Heart left ventricle (tissue), 16 donors: Measurements from ENCODE around the gene PRXL2A. TPM values are rescaled to one million over a fixed set of nuclear protein-coding genes. Genes with fewer than 3 reads are reported as not detected.

Experiments used
- ATAC-seq, 4 donors: fragments of 200-7000 bp; cut with Tn5 transposase; one replicate each; pipeline ENCODE4 v1.9.1; 2020 to 2022; ENCODE audit warnings: moderate library complexity in 4 of 4, mild to moderate bottlenecking in 3 of 4, moderate number of reproducible peaks in 1 of 4
- DNase-seq, 5 donors: peaks; one replicate each; pipeline ENCODE4 v3.0.0-alpha.2; 2020
- H3K27ac ChIP-seq, 12 donors: fragments of 200-600 bp; sonication (generic) in 4 of 12; one replicate each; pipeline versions ENCODE4 v1.5.0 to v1.8.0; 2016 to 2022; ENCODE audit warnings: mild to moderate bottlenecking in 2 of 12
- H3K27me3 ChIP-seq, 9 donors: fragments of 200-600 bp; sonication (generic) in 2 of 9; one replicate each; pipeline versions ENCODE4 v1.5.1 to v1.8.0; 2016 to 2022; ENCODE audit warnings: mild to moderate bottlenecking in 3 of 9
- H3K36me3 ChIP-seq, 9 donors: fragments of 200-600 bp; sonication (generic) in 2 of 9; one replicate each; pipeline versions ENCODE4 v1.5.0 to v1.8.0; 2018 to 2022; ENCODE audit warnings: mild to moderate bottlenecking in 2 of 9
- H3K4me1 ChIP-seq, 12 donors: fragments of 200-600 bp; sonication (generic) in 4 of 12; one replicate each; pipeline versions ENCODE4 v1.5.0 to v1.8.0; 2016 to 2022; ENCODE audit warnings: mild to moderate bottlenecking in 3 of 12
- H3K4me3 ChIP-seq, 12 donors: fragments of 200-600 bp; sonication (generic) in 4 of 12; one replicate each; pipeline versions ENCODE4 v1.5.0 to v1.8.0; 2017 to 2022; ENCODE audit warnings: mild to moderate bottlenecking in 9 of 12, moderate library complexity in 4 of 12
- H3K9me3 ChIP-seq, 12 donors: fragments of 200-600 bp; sonication (generic) in 4 of 12; one replicate each; pipeline versions ENCODE4 v1.5.0 to v1.8.0; 2016 to 2022; ENCODE audit warnings: mild to moderate bottlenecking in 1 of 12
- POLR2A ChIP-seq, 2 donors: fragments of 450-650 bp; IDR thresholded peaks; one replicate each; pipeline ENCODE4 v1.6.1; 2017; ENCODE audit warnings: antibody characterized with exemption in 2 of 2, mild to moderate bottlenecking in 2 of 2, moderate library complexity in 2 of 2
- WGBS, 4 donors: extraction: QIAGEN DNeasy Blood & Tissue Kit in 2 of 4; methylation state at CpG; one replicate each; pipeline versions ENCODE4 v1.1.5 to v1.1.7; 2013 to 2018; 5-methylcytosine and 5-hydroxymethylcytosine counted together
- intact Hi-C, 10 donors: fragments of 100-400 bp; cut with DNase I; formaldehyde crosslinking; loops; one replicate each; pipeline versions ENCODE4 v1.11.1 to v1.14.2; 2022
- polyA plus RNA-seq, 2 donors: library from polyadenylated mRNA; stranded (reverse); fragments of 200-250 nt; gene quantifications; one replicate each; pipeline ENCODE4 v1.2.3, GENCODE V29; 2013
- total RNA-seq, 9 donors: library from RNA; depleted of rRNA in 2 of 9; stranded (reverse); fragments of >200 nt in 2 of 9; fragmentation: NEBNext Ultra II Directional in 3 of 9; extraction: Animal tissue kit (Norgen Biotek cat#: 25700) in 3 of 9; gene quantifications; one replicate each; pipeline versions ENCODE4 v1.1.0 to v1.2.4, GENCODE V29; 2016 to 2023
- TF ChIP-seq, protein P1 (sequence below), 12 donors: fragments of 200-600 bp; sonication (generic) in 4 of 12; IDR thresholded peaks; one replicate each; pipeline versions ENCODE4 v1.5.0 to v1.8.0; 2018 to 2022; ENCODE audit warnings: antibody characterized with exemption in 12 of 12, mild to moderate bottlenecking in 5 of 12
- donor health status: ischemic (EF 13 %, LVEDD 7.1; RV severe dilation, severe dysfunction).
- donor health status: healthy with polysubstance abuse.
- donor health status: DM: no; HTN: yes; CAD: no.
- donor health status: DM: no; HTN: no; CAD: no.
- donor health status: ischemic (EF 25% LVEDD 6.9; RV normal size, moderate dysfunction).
- donor health status: ischemic (EF 25% LVEDD 5.7; RV mildly dilated, moderate dysfunction).
- donor health status: healthy.
- donor health status: DM: yes; HTN: yes; CAD: no.
- donor health status: ischemic (EF 35%, LVEDD 5.7; RV mildly dilated, moderate dysfunction).
- donor health status: nonischemic (EF 11% LVEDD 7.7; RV severe dilation, severe dysfunction).
- donor health status: DM: yes; HTN: yes; CAD: no.
- donor health status: PGD.
- donor health status: ischemic (EF 29% LVEDD 5.4; RV normal size, mild dysfunction).
- donor health status: nonischemic (EF 23%, LVEDD 6.1; RV moderate dilation, normal function).

PRXL2A gene
- total and polyA plus RNA-seq, 11 donors, result 63.9 to 123 (median 78.5) TPM

DNA sequence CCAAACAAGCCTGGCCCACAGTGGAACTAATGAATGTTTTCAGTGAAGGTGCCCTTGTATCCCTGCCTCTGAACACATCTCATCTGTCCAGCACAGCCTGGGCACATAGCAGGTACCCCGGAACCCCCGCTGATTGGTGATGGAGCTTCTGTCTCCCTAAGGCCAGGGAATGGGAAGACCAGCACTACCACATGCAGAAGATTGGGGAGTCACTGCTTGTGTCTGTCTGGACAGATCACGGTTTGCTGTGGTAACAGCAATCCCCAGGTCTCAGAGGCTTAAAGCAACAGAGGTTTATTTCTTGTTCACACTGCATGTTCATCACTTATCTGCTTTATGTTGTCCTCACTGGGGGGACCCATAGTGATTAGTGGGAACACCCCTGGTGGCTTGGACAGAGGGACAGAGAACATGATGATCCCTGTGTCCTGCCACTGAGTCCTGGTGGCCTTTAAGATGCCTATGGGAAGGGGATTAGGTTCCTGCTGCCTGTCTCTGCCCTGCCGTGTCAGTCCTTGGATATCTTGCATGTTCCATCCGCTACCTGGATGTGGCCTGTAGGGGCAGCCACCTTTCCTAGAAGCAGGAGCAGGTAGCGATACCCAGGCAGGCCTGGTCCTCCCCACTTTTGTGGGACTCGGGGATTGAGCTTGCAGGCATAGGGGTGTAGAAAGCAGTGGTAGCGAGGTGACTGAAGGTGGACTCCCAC is 49.4 kb downstream of the PRXL2A start:
- H3K4me1 ChIP-seq, result peaks cover 15 to 85% (median 74%) of the 10 kb centered on the region in 12 donors
- no peaks in the 10 kb centered on the region for H3K27me3 ChIP-seq
- no peak for DNase-seq
- H3K36me3 ChIP-seq, result peaks cover 0 to 5% (median 0%) of the 10 kb centered on the region in 9 donors
- no peaks in the 10 kb centered on the region for H3K9me3 ChIP-seq
- 75 to 85% (median 80%) methylated on average over 7 to 8 of the region's 8 CpGs for WGBS, 4 donors
- ATAC-seq, result no peak
- peak overlapping the region in 8 of 12 donors; percentile 1 to 98 (median 20) for H3K4me3 ChIP-seq
- TF ChIP-seq, protein P1, sequence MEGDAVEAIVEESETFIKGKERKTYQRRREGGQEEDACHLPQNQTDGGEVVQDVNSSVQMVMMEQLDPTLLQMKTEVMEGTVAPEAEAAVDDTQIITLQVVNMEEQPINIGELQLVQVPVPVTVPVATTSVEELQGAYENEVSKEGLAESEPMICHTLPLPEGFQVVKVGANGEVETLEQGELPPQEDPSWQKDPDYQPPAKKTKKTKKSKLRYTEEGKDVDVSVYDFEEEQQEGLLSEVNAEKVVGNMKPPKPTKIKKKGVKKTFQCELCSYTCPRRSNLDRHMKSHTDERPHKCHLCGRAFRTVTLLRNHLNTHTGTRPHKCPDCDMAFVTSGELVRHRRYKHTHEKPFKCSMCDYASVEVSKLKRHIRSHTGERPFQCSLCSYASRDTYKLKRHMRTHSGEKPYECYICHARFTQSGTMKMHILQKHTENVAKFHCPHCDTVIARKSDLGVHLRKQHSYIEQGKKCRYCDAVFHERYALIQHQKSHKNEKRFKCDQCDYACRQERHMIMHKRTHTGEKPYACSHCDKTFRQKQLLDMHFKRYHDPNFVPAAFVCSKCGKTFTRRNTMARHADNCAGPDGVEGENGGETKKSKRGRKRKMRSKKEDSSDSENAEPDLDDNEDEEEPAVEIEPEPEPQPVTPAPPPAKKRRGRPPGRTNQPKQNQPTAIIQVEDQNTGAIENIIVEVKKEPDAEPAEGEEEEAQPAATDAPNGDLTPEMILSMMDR (IDR thresholded peaks at IDR 0.05), result no peak
- no peak for TF ChIP-seq POLR2A (IDR thresholded peaks at IDR 0.05)
- intact Hi-C loops, result loop anchor here in 1 of 10 donors (5.0 kb wide), 1 partner anchor 45 kb away; no protein-coding TSS in a partner anchor
- peak overlapping the region in 11 of 12 donors; percentile 6 to 99 (median 73) for H3K27ac ChIP-seq

DNA sequence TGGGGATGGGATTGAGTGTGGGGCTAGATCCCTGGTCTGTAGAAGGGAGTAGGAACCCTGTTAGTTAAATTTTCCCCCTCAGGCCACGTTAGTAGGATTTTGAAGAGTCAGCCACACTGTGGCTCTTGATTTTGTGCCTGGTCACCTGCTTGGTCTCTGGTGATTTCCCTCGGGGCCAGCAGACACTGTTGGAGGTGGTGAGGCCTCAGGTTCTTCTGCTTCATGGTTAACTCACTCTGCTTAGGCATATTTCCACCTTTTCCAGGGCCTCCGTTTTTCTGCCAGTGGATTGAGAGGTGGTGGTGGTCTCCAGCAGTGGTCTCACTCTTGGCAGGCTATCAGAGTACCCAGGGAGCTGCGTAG is 49.9 kb downstream of the PRXL2A start:
- Histone ChIP-seq H3K4me1 (peaks cover 16 to 85% (median 75%) of the 10 kb centered on the region in 12 donors), H3K9me3 (no peaks in the 10 kb centered on the region), H3K27ac (peak overlapping the region in 9 of 12 donors; percentile 68 to 99 (median 79)), H3K4me3 (peak overlapping the region in 7 of 12 donors; percentile 1 to 98 (median 21)), H3K36me3 (peaks cover 0 to 5% (median 0%) of the 10 kb centered on the region in 9 donors), H3K27me3 (no peaks in the 10 kb centered on the region)
- no peak for TF ChIP-seq POLR2A (IDR thresholded peaks at IDR 0.05)
- TF ChIP-seq, protein P1 (IDR thresholded peaks at IDR 0.05), result no peak
- DNase-seq, result no peak
- 36 to 61% (median 47%) methylated on average over 3 to 4 of the region's 4 CpGs for WGBS, 4 donors
- intact Hi-C loops, result loop anchor here in 1 of 10 donors (5.0 kb wide), 1 partner anchor 44 kb away; no protein-coding TSS in a partner anchor
- ATAC-seq, result no peak

DNA sequence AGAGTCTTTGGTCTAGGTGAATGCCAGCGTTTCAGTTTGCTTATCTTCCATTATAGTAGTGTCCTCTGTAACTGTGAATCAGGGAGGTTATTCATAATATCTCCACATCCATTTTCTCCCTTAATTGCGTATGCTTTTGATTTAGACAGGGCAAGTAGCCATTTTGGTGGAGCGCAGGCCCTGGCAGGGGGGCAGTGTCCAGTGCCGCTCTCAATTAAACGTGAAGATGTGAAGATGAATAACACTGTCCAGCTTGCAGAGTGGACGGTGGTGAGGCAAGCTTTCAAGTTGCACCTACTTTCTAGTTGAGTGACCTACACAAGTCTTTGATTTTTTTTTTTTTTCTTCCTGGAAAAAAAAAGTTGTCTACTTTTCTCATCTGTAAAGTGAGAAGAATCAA is 50.3 kb downstream of the PRXL2A start:
- H3K36me3 ChIP-seq, result peaks cover 0 to 5% (median 0%) of the 10 kb centered on the region in 9 donors
- ATAC-seq (no peak), DNase-seq (no peak)
- TF ChIP-seq, protein P1 (IDR thresholded peaks at IDR 0.05), result no peak
- no peak for TF ChIP-seq POLR2A (IDR thresholded peaks at IDR 0.05)
- H3K4me1 ChIP-seq, result peaks cover 18 to 85% (median 75%) of the 10 kb centered on the region in 12 donors
- no peaks in the 10 kb centered on the region for H3K27me3 ChIP-seq
- intact Hi-C loops, result loop anchor here in 1 of 10 donors (5.0 kb wide), 1 partner anchor 44 kb away; no protein-coding TSS in a partner anchor
- H3K27ac ChIP-seq, result peak overlapping the region in 10 of 12 donors; percentile 68 to 99 (median 78)
- 54 to 73% (median 63%) methylated on average over 6 of the region's 6 CpGs for WGBS, 4 donors
- no peaks in the 10 kb centered on the region for H3K9me3 ChIP-seq
- peak overlapping the region in 8 of 12 donors; percentile 3 to 98 (median 26) for H3K4me3 ChIP-seq
